IMR-90 (cell line): ENCODE data around the gene TPD52L2. TPM values are rescaled to one million over a fixed set of nuclear protein-coding genes. Genes with fewer than 3 reads are reported as not detected.

ENCODE experiments used
- ATAC-seq: fragments of 200-7000 bp; cut with Tn5 transposase; 2 replicates; pipeline ENCODE4 v1.9.1; 2020; ENCODE audit warnings: low read depth, mild to moderate bottlenecking, moderate library complexity
- BruUV-seq: library from RNA; stranded (reverse); fragments of 400-500 nt; replicated peaks from 2 replicates; lab custom pipeline; 2021; lab: Mats Ljungman, UMichigan
- CTCF ChIA-PET: fragments of 300-600 bp; formaldehyde crosslinking; extraction: SDS; loops from one replicate; lab custom pipeline; 2021; ENCODE audit warnings: antibody characterized with exemption; lab: Yijun Ruan, JAX
- POLR2A ChIA-PET: fragments of 300-600 bp; sonication (Branson Sonifier 250); formaldehyde crosslinking; loops from one replicate; lab custom pipeline; 2022; ENCODE audit warnings: antibody characterized with exemption; ENCODE audit not compliant: unreplicated experiment; lab: Charles Lee
- DNase-seq: peaks from one replicate; pipeline ENCODE4 v3.0.0; 2013
- H2AFZ ChIP-seq: replicated peaks from 2 replicates; pipeline ENCODE3; 2013; ENCODE audit warnings: low read length, mild to moderate bottlenecking; ENCODE audit not compliant: poor library complexity
- H2AK5ac ChIP-seq: 2 replicates; pipeline ENCODE4 v1.6.1; 2013; ENCODE audit warnings: low read depth, low read length, inconsistent platforms
- H2AK9ac ChIP-seq: replicated peaks from 2 replicates; pipeline ENCODE3; 2013; ENCODE audit warnings: mild to moderate bottlenecking, low read depth, low read length, moderate library complexity; ENCODE audit not compliant: poor library complexity
- H2BK120ac ChIP-seq: 2 replicates; pipeline ENCODE4 v1.6.1; 2013; ENCODE audit warnings: low read depth, low read length, inconsistent platforms
- H2BK15ac ChIP-seq: 3 replicates; pipeline ENCODE4 v1.6.1; 2013; ENCODE audit warnings: low read depth, low read length, inconsistent platforms
- H2BK20ac ChIP-seq: 2 replicates; pipeline ENCODE4 v1.6.1; 2013; ENCODE audit warnings: low read depth, mild to moderate bottlenecking, inconsistent platforms, low read length, moderate library complexity
- H2BK5ac ChIP-seq: 2 replicates; pipeline ENCODE4 v1.6.1; 2013; ENCODE audit warnings: mild to moderate bottlenecking, low read depth, low read length, inconsistent platforms; ENCODE audit not compliant: poor library complexity, severe bottlenecking
- H3K14ac ChIP-seq: replicated peaks from 2 replicates; pipeline ENCODE4 v1.6.1; 2013; ENCODE audit warnings: low read depth, low read length, inconsistent platforms
- H3K18ac ChIP-seq: 2 replicates; pipeline ENCODE4 v1.6.1; 2013; ENCODE audit warnings: low read depth, low read length, control low read depth
- H3K23ac ChIP-seq: 2 replicates; pipeline ENCODE4 v1.6.1; 2013; ENCODE audit warnings: low read depth, low read length, inconsistent platforms
- H3K27ac ChIP-seq: 2 replicates; pipeline ENCODE4 v1.5.1; 2013; ENCODE audit warnings: mild to moderate bottlenecking, control low read depth, low read length; ENCODE audit not compliant: insufficient read depth
- H3K27me3 ChIP-seq: 2 replicates; pipeline ENCODE4 v1.6.1; 2013; ENCODE audit warnings: low read length; ENCODE audit not compliant: control insufficient read depth, insufficient read depth
- H3K36me3 ChIP-seq: 2 replicates; pipeline ENCODE4 v1.6.1; 2013; ENCODE audit warnings: low read length, mixed read lengths; ENCODE audit not compliant: control insufficient read depth, insufficient read depth
- H3K4ac ChIP-seq: 2 replicates; pipeline ENCODE4 v1.6.1; 2013; ENCODE audit warnings: low read depth, low read length, inconsistent platforms
- H3K4me1 ChIP-seq: 2 replicates; pipeline ENCODE4 v1.6.1; 2013; ENCODE audit warnings: low read length, mixed read lengths; ENCODE audit not compliant: control insufficient read depth, insufficient read depth
- H3K4me2 ChIP-seq: 2 replicates; pipeline ENCODE4 v1.6.1; 2013; ENCODE audit warnings: low read depth, mild to moderate bottlenecking, control low read depth, low read length, moderate library complexity
- H3K4me3 ChIP-seq: 2 replicates; pipeline ENCODE4 v1.5.1; 2013; ENCODE audit warnings: low read depth, mild to moderate bottlenecking, control low read depth, low read length, moderate library complexity; ENCODE audit not compliant: insufficient read depth
- H3K56ac ChIP-seq: 2 replicates; pipeline ENCODE4 v1.6.1; 2013; ENCODE audit warnings: low read length, inconsistent platforms; ENCODE audit not compliant: insufficient read depth; ENCODE audit errors: extremely low read depth
- H3K79me1 ChIP-seq, 2 experiments: 2 replicates each; pipeline ENCODE4 v1.6.1; 2013; ENCODE audit warnings: low read length in 2 of 2, inconsistent platforms in 1 of 2, low read depth in 1 of 2
- H3K9ac ChIP-seq: 2 replicates; pipeline ENCODE4 v1.6.1; 2013; ENCODE audit warnings: low read depth, low read length, control low read depth
- H3K9me1 ChIP-seq: 2 replicates; pipeline ENCODE4 v1.6.1; 2013; ENCODE audit warnings: low read length, inconsistent platforms; ENCODE audit not compliant: insufficient read depth
- H3K9me3 ChIP-seq: 2 replicates; pipeline ENCODE4 v1.6.1; 2013; ENCODE audit warnings: low read length; ENCODE audit not compliant: control insufficient read depth, insufficient read depth
- H4K20me1 ChIP-seq: 2 replicates; pipeline ENCODE4 v1.6.1; 2013; ENCODE audit warnings: low read length, inconsistent platforms; ENCODE audit not compliant: insufficient read depth
- H4K5ac ChIP-seq: 2 replicates; pipeline ENCODE4 v1.6.1; 2013; ENCODE audit warnings: mild to moderate bottlenecking, low read depth, low read length, control low read depth
- H4K8ac ChIP-seq, 2 experiments: 2 replicates each; pipeline ENCODE4 v1.6.1; 2013; ENCODE audit warnings: low read depth in 2 of 2, low read length in 2 of 2, control low read depth in 1 of 2, inconsistent platforms in 1 of 2
- H4K91ac ChIP-seq: 2 replicates; pipeline ENCODE4 v1.6.1; 2013; ENCODE audit warnings: low read depth, low read length, inconsistent platforms; ENCODE audit not compliant: insufficient read depth
- CEBPB ChIP-seq: IDR thresholded peaks from 2 replicates; pipeline ENCODE4 v1.6.1; 2012; ENCODE audit warnings: low read depth, low read length, improper control_type of control experiment
- CHD1 ChIP-seq: IDR thresholded peaks from 2 replicates; pipeline ENCODE4 v1.6.1; 2012; ENCODE audit warnings: low read depth, low read length, improper control_type of control experiment
- ELK1 ChIP-seq: fragments of 150-350 bp; IDR thresholded peaks from 2 replicates; pipeline ENCODE4 v1.6.1; 2016; ENCODE audit warnings: low read depth, mild to moderate bottlenecking, low read length, moderate library complexity, borderline replicate concordance
- FOS ChIP-seq: fragments of 150-350 bp; IDR thresholded peaks from 2 replicates; pipeline ENCODE4 v1.6.1; 2016; ENCODE audit warnings: low read depth, low read length
- USF2 ChIP-seq: fragments of 150-350 bp; IDR thresholded peaks from 2 replicates; pipeline ENCODE4 v1.6.1; 2017; ENCODE audit warnings: mild to moderate bottlenecking, antibody characterized with exemption, low read length, low read depth
- WGBS, 2 experiments: methylation state at CpG; one replicate each; pipeline versions ENCODE4 v1.1.5 to v1.1.7; 2013; ENCODE audit warnings: missing lambda C conversion rate in 2 of 2; ENCODE audit not compliant: insufficient read length in 1 of 2; ENCODE audit errors: extremely low coverage in 2 of 2; 5-methylcytosine and 5-hydroxymethylcytosine counted together
- dilution Hi-C: fragments of 300-500 bp; cut with HindIII; formaldehyde crosslinking; loops from one replicate; pipeline ENCODE4 v1.14.3; 2018; ENCODE audit warnings: low sequenced_read_pairs; ENCODE audit not compliant: unreplicated experiment
- in situ Hi-C: fragments of 300-500 bp; cut with MboI; formaldehyde crosslinking; loops from 3 replicates; pipeline ENCODE4 v1.14.3; 2019; ENCODE audit warnings: low sequenced_read_pairs, inconsistent platforms, mixed read lengths
- intact Hi-C: fragments of 100-400 bp; cut with micrococcal nuclease; formaldehyde crosslinking; loops from 2 replicates; pipeline ENCODE4 v1.10.0; 2022
- polyA plus RNA-seq, 3 experiments: library from polyadenylated mRNA; depleted of rRNA; stranded (reverse); fragments of >200 nt; gene quantifications; 2 replicates each; pipeline ENCODE4 v1.2.3, GENCODE V29; 2012; ENCODE audit warnings: low replicate concordance in 1 of 3
- total RNA-seq: library from RNA; depleted of rRNA; stranded (reverse); fragments of >200 nt; gene quantifications from 2 replicates; pipeline ENCODE4 v1.2.3, GENCODE V29; 2012

TPD52L2 gene
- total and polyA plus RNA-seq, 2 of the 4 experiments (the other 2 are of a cell fraction) = 113 to 189 TPM

- Histone ChIP-seq H3K4me3 (no peak overlapping the region), H2BK5ac (peak overlapping the region; percentile 84), H4K20me1 (peaks cover 6% of the 10 kb centered on the region; the same call in 1 of the 2 replicates), H3K27ac (peak overlapping the region; percentile 80), H3K23ac (peak overlapping the region; percentile 36; the same call in 1 of the 2 replicates), H2AK5ac (peak overlapping the region; percentile 99), H3K79me1 (peaks cover 5 to 21% of the 10 kb centered on the region in 2 experiments; a peak in 3 of 4 replicates), H2AFZ (peak overlapping the region; percentile 83), H2BK120ac (peak overlapping the region; percentile 92), H4K91ac (peak overlapping the region; percentile 98), H4K5ac (peak overlapping the region; percentile 95), H2BK15ac (peak overlapping the region; percentile 76; the same call in 2 of the 3 replicates), H3K9me1 (peaks cover 14% of the 10 kb centered on the region), H3K14ac (peak overlapping the region; percentile 90), H3K4me2 (peak overlapping the region; percentile 13), H4K8ac (peak overlapping the region; percentile 70 to 97), H3K9me3 (no peaks in the 10 kb centered on the region), H3K9ac (peak overlapping the region; percentile 36; the same call in 1 of the 2 replicates), H2AK9ac (peak overlapping the region; percentile 98), H3K56ac (peak overlapping the region; percentile 41), H3K4ac (peak overlapping the region; percentile 97), H3K27me3 (no peaks in the 10 kb centered on the region), H3K36me3 (no peaks in the 10 kb centered on the region), H3K18ac (peak overlapping the region; percentile 69), H3K4me1 (peaks cover 28% of the 10 kb centered on the region), H2BK20ac (peak overlapping the region; percentile 84)
- ChIA-PET POLR2A (interaction anchor here (0.6 kb wide), 1 partner anchor 12 kb away, joined by 3 read pairs; no protein-coding TSS in a partner anchor), CTCF (no interaction called here)
- no peak for DNase-seq
- ATAC-seq = no peak
- 94% methylated on average over 2 of the region's 9 CpGs; no CpG with 5 or more reads in 1 of the 2 experiments for WGBS, 2 experiments
- intact Hi-C loops = no loop called here
- no TSS peak for BruUV-seq
- dilution Hi-C loops = no loop called here
- in situ Hi-C loops = no loop called here
- TF ChIP-seq CEBPB (no peak), ELK1 (no peak), CHD1 (no peak), USF2 (no peak), FOS (no peak)
Observed at GRCh38 chr20:63834491-63834880, 30.6 kb upstream of the TPD52L2 start.
